Measurements from ENCODE around the gene PTGER4.

The PTGER4 gene

DNA sequence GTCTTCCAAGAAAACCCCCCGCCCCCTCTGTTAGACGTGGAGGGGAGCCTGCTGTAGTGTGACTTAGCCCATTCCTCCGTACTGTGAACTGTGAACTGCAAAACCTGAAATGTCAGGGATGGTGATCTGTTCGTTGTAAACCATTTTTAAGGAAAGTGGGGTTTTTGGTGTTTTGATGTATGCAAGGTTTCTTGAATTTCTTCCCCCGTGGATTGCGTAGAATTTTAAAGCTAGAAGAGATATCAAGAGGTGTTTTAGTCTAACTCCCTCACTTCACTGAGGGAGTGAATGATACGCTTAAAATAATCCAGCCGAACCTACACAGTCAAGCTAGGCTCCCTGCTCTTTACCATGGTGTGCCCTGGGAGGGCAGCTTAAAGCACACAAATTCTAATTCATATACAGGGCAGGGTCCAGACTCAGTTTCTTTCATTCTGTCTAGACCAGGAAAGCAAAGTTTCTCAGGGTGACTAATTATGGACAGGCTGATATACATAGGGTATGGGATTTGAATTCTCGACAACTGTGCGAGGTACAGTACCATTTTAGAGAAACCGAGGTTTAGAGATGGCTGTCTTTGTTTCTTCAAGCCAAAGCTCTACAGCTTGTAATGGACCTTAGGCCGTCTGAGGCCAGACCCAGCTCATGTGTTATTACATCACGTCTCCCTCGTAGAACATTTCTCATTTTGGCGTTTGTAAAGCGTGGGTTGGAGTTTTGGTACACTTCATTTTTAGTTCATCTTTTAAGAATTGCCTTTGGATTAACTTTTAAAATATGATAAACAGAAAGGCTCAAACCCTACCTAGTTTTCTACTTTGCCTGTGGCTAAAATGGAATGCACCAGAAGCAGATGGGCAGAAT, 2.7 kb downstream of the PTGER4 start:
- Histone ChIP-seq H3K27me3 (ENCODE audit: low read depth, low read length) (no peaks in the 10 kb centered on the region), H3K27ac (ENCODE audit: low read length) (peak overlapping the region; percentile 92), H3K4me1 (ENCODE audit: control insufficient read depth in 1 of 2, insufficient read depth in 2 of 2, low read length in 2 of 2) (peaks cover 2 to 22% of the 10 kb centered on the region in 2 donors), H3K4me3 (ENCODE audit: low read depth in 1 of 2, low read length in 2 of 2) (peak overlapping the region; percentile 94 to 95), H3K36me3 (ENCODE audit: control insufficient read depth in 1 of 2, insufficient read depth in 2 of 2, low read length in 2 of 2) (no peaks in the 10 kb centered on the region), H3K9me3 (ENCODE audit: control insufficient read depth in 1 of 2, low read length in 2 of 2) (no peaks in the 10 kb centered on the region)

DNA sequence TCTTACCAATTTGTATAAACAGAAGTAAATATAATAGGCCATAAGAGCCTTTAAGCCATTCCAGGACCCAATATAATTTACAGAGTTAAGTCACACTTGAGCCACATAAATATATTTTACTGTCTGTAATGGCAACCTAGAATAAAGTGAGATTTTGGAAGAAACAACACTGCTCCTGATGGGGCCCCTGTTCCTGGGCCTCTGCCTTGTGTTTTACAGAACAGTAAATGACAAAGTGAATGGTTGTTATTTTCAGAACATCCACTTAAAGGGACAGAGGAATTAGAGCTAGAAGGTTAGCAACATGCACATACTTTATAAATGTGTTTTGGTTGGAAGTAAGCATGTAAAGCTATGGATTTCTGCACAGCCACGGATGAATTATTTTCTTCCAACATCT, 3.6 kb downstream of the PTGER4 start:
- peak overlapping the region; percentile 92 for H3K27ac ChIP-seq (ENCODE audit: low read length)
- no peaks in the 10 kb centered on the region for H3K9me3 ChIP-seq (ENCODE audit: control insufficient read depth in 1 of 2, low read length in 2 of 2)
- no peaks in the 10 kb centered on the region for H3K27me3 ChIP-seq (ENCODE audit: low read depth, low read length)
- H3K4me1 ChIP-seq (ENCODE audit: control insufficient read depth in 1 of 2, insufficient read depth in 2 of 2, low read length in 2 of 2): peaks cover 3 to 22% of the 10 kb centered on the region in 2 donors
- peak overlapping the region; percentile 94 to 95 for H3K4me3 ChIP-seq (ENCODE audit: low read depth in 1 of 2, low read length in 2 of 2)
- H3K36me3 ChIP-seq (ENCODE audit: control insufficient read depth in 1 of 2, insufficient read depth in 2 of 2, low read length in 2 of 2): no peaks in the 10 kb centered on the region

DNA sequence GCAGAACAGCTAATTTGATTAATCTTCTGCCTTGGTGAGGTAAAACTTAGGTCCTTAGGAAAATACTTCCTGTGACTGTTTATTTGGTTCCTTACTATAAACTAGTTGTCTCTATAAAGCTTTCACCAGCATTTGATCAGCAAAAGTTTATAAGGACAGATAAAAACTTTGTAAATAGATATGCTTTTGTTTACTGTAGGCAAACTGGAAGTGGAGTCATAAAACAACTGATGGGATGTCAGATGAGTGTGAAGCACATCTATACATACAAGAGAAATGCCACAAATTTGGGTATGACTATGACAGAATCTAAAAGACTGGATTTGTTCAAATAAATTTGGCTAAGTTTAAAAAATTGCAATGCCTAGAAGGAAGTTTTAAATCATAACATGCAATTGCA, 5.5 kb downstream of the PTGER4 start:
- H3K9me3 ChIP-seq (ENCODE audit: control insufficient read depth in 1 of 2, low read length in 2 of 2): no peaks in the 10 kb centered on the region
- H3K36me3 ChIP-seq (ENCODE audit: control insufficient read depth in 1 of 2, insufficient read depth in 2 of 2, low read length in 2 of 2): peaks cover 0 to 1% of the 10 kb centered on the region in 2 donors
- no peaks in the 10 kb centered on the region for H3K27me3 ChIP-seq (ENCODE audit: low read depth, low read length)
- H3K4me3 ChIP-seq (ENCODE audit: low read depth in 1 of 2, low read length in 2 of 2): peak overlapping the region in 1 of 2 donors; percentile 61
- peaks cover 14 to 18% of the 10 kb centered on the region in 2 donors for H3K4me1 ChIP-seq (ENCODE audit: control insufficient read depth in 1 of 2, insufficient read depth in 2 of 2, low read length in 2 of 2)
- H3K27ac ChIP-seq (ENCODE audit: low read length): peak overlapping the region; percentile 52

DNA sequence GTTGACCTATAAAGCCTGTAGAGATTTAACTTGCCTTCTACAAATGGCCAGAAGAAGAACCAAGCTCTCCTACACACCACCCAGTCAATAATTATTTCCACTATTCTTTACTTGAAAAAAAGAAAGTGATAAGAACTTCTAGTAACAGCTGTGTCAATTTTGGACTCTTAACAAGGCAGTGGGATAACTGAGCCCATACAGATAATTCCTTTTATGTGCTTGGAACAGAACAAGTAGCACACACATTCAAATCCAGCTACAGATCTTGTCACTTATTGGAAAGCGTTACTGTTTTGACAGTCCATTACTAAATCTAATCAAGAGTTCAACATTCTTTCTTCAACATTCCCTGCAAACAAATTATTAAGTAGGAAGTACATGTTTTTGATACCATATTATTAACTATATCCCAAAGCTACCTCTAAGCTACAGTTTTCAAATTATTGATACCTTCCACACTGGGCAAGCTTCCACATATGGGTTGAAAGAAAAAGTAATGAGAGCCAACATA, 6.3 kb downstream of the PTGER4 start:
- peaks cover 11 to 14% of the 10 kb centered on the region in 2 donors for H3K4me1 ChIP-seq (ENCODE audit: control insufficient read depth in 1 of 2, insufficient read depth in 2 of 2, low read length in 2 of 2)
- H3K27me3 ChIP-seq (ENCODE audit: low read depth, low read length): no peaks in the 10 kb centered on the region
- peak overlapping the region in 1 of 2 donors; percentile 30 for H3K4me3 ChIP-seq (ENCODE audit: low read depth in 1 of 2, low read length in 2 of 2)
- no peaks in the 10 kb centered on the region for H3K9me3 ChIP-seq (ENCODE audit: control insufficient read depth in 1 of 2, low read length in 2 of 2)
- no peak overlapping the region for H3K27ac ChIP-seq (ENCODE audit: low read length)
- H3K36me3 ChIP-seq (ENCODE audit: control insufficient read depth in 1 of 2, insufficient read depth in 2 of 2, low read length in 2 of 2): peaks cover 0 to 6% of the 10 kb centered on the region in 2 donors

DNA sequence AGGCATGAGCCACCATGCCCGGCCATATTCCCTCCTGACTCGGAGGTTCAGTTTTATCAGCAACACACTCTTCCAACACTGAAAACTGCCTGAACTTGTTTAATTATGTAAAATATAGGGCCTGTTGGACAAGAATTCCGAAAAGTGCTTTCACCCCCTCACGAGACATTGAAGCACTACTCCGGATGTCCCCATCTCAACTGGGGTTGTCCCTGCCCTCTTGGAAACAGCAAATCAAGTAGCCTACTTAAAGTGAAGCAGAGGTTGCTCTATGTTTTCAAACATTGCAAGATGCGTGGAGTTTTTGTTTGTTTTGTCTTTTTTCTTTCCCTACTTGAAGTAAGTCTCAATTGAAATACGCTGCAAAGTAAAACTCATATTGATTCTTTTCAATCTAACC, 7.6 kb downstream of the PTGER4 start:
- no peaks in the 10 kb centered on the region for H3K9me3 ChIP-seq (ENCODE audit: control insufficient read depth in 1 of 2, low read length in 2 of 2)
- peaks cover 11 to 14% of the 10 kb centered on the region in 2 donors for H3K4me1 ChIP-seq (ENCODE audit: control insufficient read depth in 1 of 2, insufficient read depth in 2 of 2, low read length in 2 of 2)
- no peaks in the 10 kb centered on the region for H3K27me3 ChIP-seq (ENCODE audit: low read depth, low read length)
- peak overlapping the region; percentile 17 for H3K27ac ChIP-seq (ENCODE audit: low read length)
- H3K4me3 ChIP-seq (ENCODE audit: low read depth in 1 of 2, low read length in 2 of 2): peak overlapping the region in 1 of 2 donors; percentile 3
- H3K36me3 ChIP-seq (ENCODE audit: control insufficient read depth in 1 of 2, insufficient read depth in 2 of 2, low read length in 2 of 2): peaks cover 3 to 16% of the 10 kb centered on the region in 2 donors

DNA sequence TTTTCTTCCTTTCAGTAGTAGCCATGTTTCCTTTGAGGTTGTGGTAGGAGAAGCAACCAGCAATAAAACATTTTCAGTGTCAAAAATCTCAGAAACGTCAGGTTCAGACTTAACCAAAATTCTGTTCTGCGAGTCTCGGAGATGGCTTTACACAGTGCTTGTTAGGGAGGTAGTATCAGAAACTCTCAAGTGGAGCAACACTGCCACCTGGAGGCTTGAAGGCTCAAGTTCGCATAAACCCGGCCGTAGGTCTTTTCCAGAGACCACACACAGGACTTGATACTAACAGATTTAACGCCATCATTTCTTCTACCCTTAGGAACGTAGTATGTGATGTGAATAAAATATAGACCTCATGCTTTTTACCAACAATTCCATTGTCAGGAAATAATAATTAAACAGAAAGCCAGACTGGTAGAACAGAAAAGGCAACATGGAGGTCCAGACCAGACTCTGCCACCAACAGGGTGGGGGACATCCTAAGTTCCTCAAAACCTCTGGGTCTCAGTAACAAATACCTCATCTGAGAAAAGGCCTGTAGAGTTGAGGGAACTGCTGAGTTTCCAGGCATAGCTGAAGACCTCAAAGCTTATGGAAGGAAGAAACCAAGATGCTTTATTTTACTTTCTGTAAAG, 8.5 kb downstream of the PTGER4 start:
- Histone ChIP-seq H3K36me3 (ENCODE audit: control insufficient read depth in 1 of 2, insufficient read depth in 2 of 2, low read length in 2 of 2) (peaks cover 7 to 20% of the 10 kb centered on the region in 2 donors), H3K9me3 (ENCODE audit: control insufficient read depth in 1 of 2, low read length in 2 of 2) (no peaks in the 10 kb centered on the region), H3K4me3 (ENCODE audit: low read depth in 1 of 2, low read length in 2 of 2) (peak overlapping the region in 1 of 2 donors; percentile 3), H3K27ac (ENCODE audit: low read length) (peak overlapping the region; percentile 47), H3K4me1 (ENCODE audit: control insufficient read depth in 1 of 2, insufficient read depth in 2 of 2, low read length in 2 of 2) (peaks cover 8 to 14% of the 10 kb centered on the region in 2 donors), H3K27me3 (ENCODE audit: low read depth, low read length) (no peaks in the 10 kb centered on the region)

DNA sequence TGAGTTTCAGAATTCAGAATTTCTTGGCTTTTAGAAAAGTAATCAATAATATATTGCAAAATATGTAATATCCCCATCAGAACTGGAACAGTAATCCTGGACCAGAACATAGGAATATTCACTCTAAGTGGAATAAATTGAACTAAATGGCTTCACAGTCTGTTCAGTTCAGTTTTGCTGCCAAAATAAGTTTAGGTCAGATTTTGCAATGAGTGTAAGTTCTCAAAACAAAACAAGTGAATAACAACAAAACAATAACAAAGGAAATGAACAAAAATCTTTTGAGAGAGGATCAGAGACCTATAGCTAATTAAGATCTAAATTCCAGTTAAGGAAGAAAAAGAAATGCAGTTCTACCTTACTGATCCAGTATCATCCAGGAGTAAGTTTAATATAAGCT, 9.3 kb downstream of the PTGER4 start:
- Histone ChIP-seq H3K4me3 (ENCODE audit: low read depth in 1 of 2, low read length in 2 of 2) (no peak overlapping the region), H3K9me3 (ENCODE audit: control insufficient read depth in 1 of 2, low read length in 2 of 2) (no peaks in the 10 kb centered on the region), H3K27me3 (ENCODE audit: low read depth, low read length) (no peaks in the 10 kb centered on the region), H3K4me1 (ENCODE audit: control insufficient read depth in 1 of 2, insufficient read depth in 2 of 2, low read length in 2 of 2) (peaks cover 8 to 14% of the 10 kb centered on the region in 2 donors), H3K36me3 (ENCODE audit: control insufficient read depth in 1 of 2, insufficient read depth in 2 of 2, low read length in 2 of 2) (peaks cover 7 to 20% of the 10 kb centered on the region in 2 donors), H3K27ac (ENCODE audit: low read length) (peak overlapping the region; percentile 47)

DNA sequence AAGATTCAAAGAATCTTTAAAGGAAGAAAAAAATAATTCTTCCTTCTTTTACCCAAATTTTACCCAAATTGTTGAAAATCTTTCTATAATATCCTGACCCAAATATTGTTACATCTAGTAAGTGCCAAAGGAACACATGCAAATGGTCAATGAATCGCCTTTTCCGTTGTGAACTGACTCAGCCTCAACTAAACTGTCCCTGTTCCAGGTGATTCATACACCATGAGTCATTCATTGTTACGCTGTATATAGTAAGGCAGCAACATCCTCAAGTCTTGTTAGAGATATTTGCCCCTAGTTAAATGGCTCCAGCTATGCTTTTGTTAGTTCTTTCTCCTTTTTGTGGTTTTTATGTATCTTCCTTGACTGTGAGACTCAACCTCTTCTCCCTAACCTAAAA, 9.7 kb downstream of the PTGER4 start:
- peak overlapping the region; percentile 47 for H3K27ac ChIP-seq (ENCODE audit: low read length)

DNA sequence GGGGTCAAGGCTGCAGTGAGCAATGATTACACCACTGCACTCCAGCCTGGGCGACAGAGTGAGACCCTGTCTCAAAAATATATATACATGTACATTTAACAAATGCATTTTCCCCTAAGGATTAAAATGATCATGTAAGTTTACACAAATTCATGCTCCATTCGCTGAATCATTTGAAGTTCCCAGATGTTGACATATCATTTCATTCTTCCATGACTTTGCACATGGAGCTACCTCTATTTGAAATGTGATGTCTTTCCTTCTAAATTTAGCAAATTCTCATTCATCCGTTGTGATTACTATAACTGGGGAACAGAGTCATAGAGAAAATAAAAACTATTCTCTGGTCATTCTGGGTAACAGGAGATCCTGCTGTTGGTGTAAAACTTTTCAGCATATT, 10.6 kb downstream of the PTGER4 start:
- Histone ChIP-seq H3K27ac (ENCODE audit: low read length) (no peak overlapping the region), H3K27me3 (ENCODE audit: low read depth, low read length) (no peaks in the 10 kb centered on the region), H3K9me3 (ENCODE audit: control insufficient read depth in 1 of 2, low read length in 2 of 2) (no peaks in the 10 kb centered on the region), H3K4me3 (ENCODE audit: low read depth in 1 of 2, low read length in 2 of 2) (no peak overlapping the region), H3K36me3 (ENCODE audit: control insufficient read depth in 1 of 2, insufficient read depth in 2 of 2, low read length in 2 of 2) (peaks cover 7 to 20% of the 10 kb centered on the region in 2 donors), H3K4me1 (ENCODE audit: control insufficient read depth in 1 of 2, insufficient read depth in 2 of 2, low read length in 2 of 2) (peaks cover 1 to 14% of the 10 kb centered on the region in 2 donors)

More for the DNA sequence above, 9.7 kb downstream of the PTGER4 start:
- no peak overlapping the region for H3K4me3 ChIP-seq (ENCODE audit: low read depth in 1 of 2, low read length in 2 of 2)
- peaks cover 8 to 14% of the 10 kb centered on the region in 2 donors for H3K4me1 ChIP-seq (ENCODE audit: control insufficient read depth in 1 of 2, insufficient read depth in 2 of 2, low read length in 2 of 2)
- no peaks in the 10 kb centered on the region for H3K9me3 ChIP-seq (ENCODE audit: control insufficient read depth in 1 of 2, low read length in 2 of 2)
- H3K27me3 ChIP-seq (ENCODE audit: low read depth, low read length): no peaks in the 10 kb centered on the region
- peaks cover 7 to 20% of the 10 kb centered on the region in 2 donors for H3K36me3 ChIP-seq (ENCODE audit: control insufficient read depth in 1 of 2, insufficient read depth in 2 of 2, low read length in 2 of 2)

DNA sequence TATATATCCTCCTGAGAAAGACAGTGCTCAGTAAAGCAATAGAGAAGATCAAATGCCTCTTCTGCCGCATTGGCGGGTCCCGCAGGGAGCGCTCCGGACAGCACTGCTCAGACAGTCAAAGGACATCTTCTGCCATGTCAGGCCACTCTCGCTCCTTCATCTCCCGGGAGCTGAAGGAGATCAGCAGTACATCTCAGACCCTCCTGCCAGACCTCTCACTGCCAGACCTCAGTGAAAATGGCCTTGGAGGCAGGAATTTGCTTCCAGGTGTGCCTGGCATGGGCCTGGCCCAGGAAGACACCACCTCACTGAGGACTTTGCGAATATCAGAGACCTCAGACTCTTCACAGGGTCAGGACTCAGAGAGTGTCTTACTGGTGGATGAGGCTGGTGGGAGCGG, 12.2 kb downstream of the PTGER4 start:
- no peaks in the 10 kb centered on the region for H3K27me3 ChIP-seq (ENCODE audit: low read depth, low read length)
- H3K9me3 ChIP-seq (ENCODE audit: control insufficient read depth in 1 of 2, low read length in 2 of 2): no peaks in the 10 kb centered on the region
- H3K27ac ChIP-seq (ENCODE audit: low read length): no peak overlapping the region
- H3K4me1 ChIP-seq (ENCODE audit: control insufficient read depth in 1 of 2, insufficient read depth in 2 of 2, low read length in 2 of 2): peaks cover 0 to 14% of the 10 kb centered on the region in 2 donors
- H3K4me3 ChIP-seq (ENCODE audit: low read depth in 1 of 2, low read length in 2 of 2): no peak overlapping the region
- H3K36me3 ChIP-seq (ENCODE audit: control insufficient read depth in 1 of 2, insufficient read depth in 2 of 2, low read length in 2 of 2): peaks cover 7 to 20% of the 10 kb centered on the region in 2 donors

DNA sequence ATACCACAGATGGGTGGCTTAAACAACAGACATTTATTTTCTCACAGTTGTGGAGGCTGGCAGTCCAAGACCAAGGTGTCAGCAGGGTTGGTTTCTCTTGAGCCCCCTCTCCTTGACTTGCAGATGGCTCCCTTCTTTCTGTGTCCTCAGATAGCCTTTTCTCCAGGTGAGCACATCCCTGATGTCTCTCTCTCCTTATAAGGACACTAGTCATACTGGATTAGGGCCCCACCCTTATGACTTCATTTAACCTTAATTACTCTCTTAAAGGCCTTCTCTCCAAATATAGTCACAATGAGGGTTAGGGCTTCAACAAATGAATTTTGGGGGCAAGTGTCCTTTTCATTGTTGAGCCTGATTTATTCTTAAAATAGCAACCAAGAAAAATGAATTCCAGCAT, 14.7 kb downstream of the PTGER4 start:
- Histone ChIP-seq H3K36me3 (ENCODE audit: control insufficient read depth in 1 of 2, insufficient read depth in 2 of 2, low read length in 2 of 2) (peaks cover 7 to 20% of the 10 kb centered on the region in 2 donors), H3K27me3 (ENCODE audit: low read depth, low read length) (no peaks in the 10 kb centered on the region)

More for the DNA sequence above, 14.7 kb downstream of the PTGER4 start:
- Histone ChIP-seq H3K4me3 (ENCODE audit: low read depth in 1 of 2, low read length in 2 of 2) (no peak overlapping the region), H3K9me3 (ENCODE audit: control insufficient read depth in 1 of 2, low read length in 2 of 2) (no peaks in the 10 kb centered on the region), H3K27ac (ENCODE audit: low read length) (no peak overlapping the region), H3K4me1 (ENCODE audit: control insufficient read depth in 1 of 2, insufficient read depth in 2 of 2, low read length in 2 of 2) (peaks cover 0 to under 1% of the 10 kb centered on the region in 2 donors)
